Measurements from ENCODE around the gene ASB1. TPM values are rescaled to one million over a fixed set of nuclear protein-coding genes. Genes with fewer than 3 reads are reported as not detected.

ASB1 gene
- total and polyA plus RNA-seq, 2 of the 13 experiments (the other 11 are each of a cell fraction or from before 2014, with no cell fraction given), result 48.6 to 49.2 TPM

- Histone ChIP-seq H3K27me3 (ENCODE audit: control insufficient read depth in 1 of 2, insufficient read depth in 2 of 2, low read length in 2 of 2) (no peaks in the 10 kb centered on the region), H3K79me2 (ENCODE audit: insufficient read depth, low read length) (no peaks in the 10 kb centered on the region), H3K9me3 (ENCODE audit: low read length) (no peaks in the 10 kb centered on the region), H2AFZ (ENCODE audit: low read length) (no peak overlapping the region), H3K4me2 (ENCODE audit: low read depth, low read length) (no peak overlapping the region), H3K4me3 (replicated peaks in 1 of 3; ENCODE audit: insufficient read depth in 1 of 3, low read depth in 2 of 3, low read length in 3 of 3) (no peak overlapping the region), H3K27ac (ENCODE audit: extremely low read length, insufficient read depth, low read length) (no peak overlapping the region), H3K9ac (ENCODE audit: insufficient read depth, low read depth, low read length) (no peak overlapping the region), H4K20me1 (ENCODE audit: insufficient read depth, low read length) (no peaks in the 10 kb centered on the region), H3K36me3 (replicated peaks in 1 of 2; ENCODE audit: control insufficient read depth in 1 of 2, insufficient read depth in 2 of 2, low read length in 2 of 2) (no peaks in the 10 kb centered on the region), H3K4me1 (ENCODE audit: insufficient read depth, low read length) (0 out of 2 replicates have a peak, but pooled peaks cover 8% of the 10 kb centered on the region)
- no peak for DNase-seq (ENCODE audit: low spot score)
- no peak for FAIRE-seq
- 86% methylated on average over 16 of the region's 16 CpGs for WGBS (ENCODE audit: low lambda C conversion rate)
- CTCF ChIA-PET (ENCODE audit: low intra/inter-chr PET ratio, low total read pairs), result no interaction called here
- intact Hi-C loops (cut with micrococcal nuclease; ENCODE audit: unreplicated experiment) (no loop called here), in situ Hi-C loops (cut with HindIII; ENCODE audit: extremely low pct_ligation_motif_present, low pct_unique_long_range_greater_than_20kb) (no loop called here)
- TF ChIP-seq PRPF4 (IDR thresholded peaks at IDR 0.05; ENCODE audit: low read depth, low read length, poor library complexity, severe bottlenecking), result no peak
- no peak for TF ChIP-seq POGK (CRISPR knock-in tag; conservative IDR thresholded peaks at IDR 0.05)
- POLR2A ChIA-PET, result no interaction called here
- no TSS peak for BruUV-seq (replicated peaks)
- no peak for ATAC-seq
Observed at GRCh38 chr2:238494573-238494961, 67.8 kb downstream of the ASB1 start.

GRCh38 chr2:238495422-238495821 is 68.7 kb downstream of the ASB1 start:
- no peak overlapping the region for H2AFZ ChIP-seq (ENCODE audit: low read length)
- no peak overlapping the region for H3K4me2 ChIP-seq (ENCODE audit: low read depth, low read length)
- 77% methylated on average over 10 of the region's 10 CpGs for WGBS (ENCODE audit: low lambda C conversion rate)
- no peak for FAIRE-seq
- ATAC-seq, result no peak
- H3K79me2 ChIP-seq (ENCODE audit: insufficient read depth, low read length), result no peaks in the 10 kb centered on the region
- no peak overlapping the region for H3K4me3 ChIP-seq (replicated peaks in 1 of 3; ENCODE audit: insufficient read depth in 1 of 3, low read depth in 2 of 3, low read length in 3 of 3)
- H3K27ac ChIP-seq (ENCODE audit: extremely low read length, insufficient read depth, low read length), result no peak overlapping the region
- no peaks in the 10 kb centered on the region for H3K9me3 ChIP-seq (ENCODE audit: low read length)
- intact Hi-C loops (cut with micrococcal nuclease; ENCODE audit: unreplicated experiment), result no loop called here
- BruUV-seq (replicated peaks), result no TSS peak
- no peaks in the 10 kb centered on the region for H4K20me1 ChIP-seq (ENCODE audit: insufficient read depth, low read length)
- in situ Hi-C loops (cut with HindIII; ENCODE audit: extremely low pct_ligation_motif_present, low pct_unique_long_range_greater_than_20kb), result no loop called here
- H3K27me3 ChIP-seq (ENCODE audit: control insufficient read depth in 1 of 2, insufficient read depth in 2 of 2, low read length in 2 of 2), result no peaks in the 10 kb centered on the region
- CTCF ChIA-PET (ENCODE audit: low intra/inter-chr PET ratio, low total read pairs), result no interaction called here
- no peaks in the 10 kb centered on the region for H3K36me3 ChIP-seq (replicated peaks in 1 of 2; ENCODE audit: control insufficient read depth in 1 of 2, insufficient read depth in 2 of 2, low read length in 2 of 2)
- POLR2A ChIA-PET, result no interaction called here
- H3K9ac ChIP-seq (ENCODE audit: insufficient read depth, low read depth, low read length), result no peak overlapping the region
- H3K4me1 ChIP-seq (ENCODE audit: insufficient read depth, low read length), result 0 out of 2 replicates have a peak, but pooled peaks cover 8% of the 10 kb centered on the region
- DNase-seq (ENCODE audit: low spot score), result no peak
- TF ChIP-seq ZNF660 (CRISPR knock-in tag; IDR thresholded peaks at IDR 0.05; ENCODE audit: borderline replicate concordance, low read depth) (no peak), FIP1L1 (IDR thresholded peaks at IDR 0.05; ENCODE audit: borderline replicate concordance, insufficient read depth, low read depth, low read length) (no peak), ZNF501 (CRISPR knock-in tag; IDR thresholded peaks at IDR 0.05) (no peak), ZNF383 (CRISPR knock-in tag; IDR thresholded peaks at IDR 0.05; ENCODE audit: borderline replicate concordance) (no peak), ZNF768 (CRISPR knock-in tag; IDR thresholded peaks at IDR 0.05) (no peak), ZXDC (CRISPR knock-in tag; IDR thresholded peaks at IDR 0.05) (no peak), E2F1 (CRISPR knock-in tag; IDR thresholded peaks at IDR 0.05) (no peak), FUBP1 (CRISPR knock-in tag; IDR thresholded peaks at IDR 0.05; ENCODE audit: borderline replicate concordance) (no peak), ZFY (CRISPR knock-in tag; IDR thresholded peaks at IDR 0.05) (no peak)

Data from HepG2 (cell line).